IMR-90 (cell line): ENCODE data around the gene DLX1. TPM values are rescaled to one million over a fixed set of nuclear protein-coding genes. Genes with fewer than 3 reads are reported as not detected.

Experiments used
- ATAC-seq: fragments of 200-7000 bp; cut with Tn5 transposase; 2 replicates; pipeline ENCODE4 v1.9.1; 2020; ENCODE audit warnings: low read depth, mild to moderate bottlenecking, moderate library complexity
- BruUV-seq: library from RNA; stranded (reverse); fragments of 400-500 nt; replicated peaks from 2 replicates; lab custom pipeline; 2021; lab: Mats Ljungman, UMichigan
- CTCF ChIA-PET: fragments of 300-600 bp; formaldehyde crosslinking; extraction: SDS; loops from one replicate; lab custom pipeline; 2021; ENCODE audit warnings: antibody characterized with exemption; lab: Yijun Ruan, JAX
- POLR2A ChIA-PET: fragments of 300-600 bp; sonication (Branson Sonifier 250); formaldehyde crosslinking; loops from one replicate; lab custom pipeline; 2022; ENCODE audit warnings: antibody characterized with exemption; ENCODE audit not compliant: unreplicated experiment; lab: Charles Lee
- DNase-seq: peaks from one replicate; pipeline ENCODE4 v3.0.0; 2013
- H2AFZ ChIP-seq: replicated peaks from 2 replicates; pipeline ENCODE3; 2013; ENCODE audit warnings: low read length, mild to moderate bottlenecking; ENCODE audit not compliant: poor library complexity
- H2AK5ac ChIP-seq: 2 replicates; pipeline ENCODE4 v1.6.1; 2013; ENCODE audit warnings: low read depth, low read length, inconsistent platforms
- H2AK9ac ChIP-seq: replicated peaks from 2 replicates; pipeline ENCODE3; 2013; ENCODE audit warnings: mild to moderate bottlenecking, low read depth, low read length, moderate library complexity; ENCODE audit not compliant: poor library complexity
- H2BK120ac ChIP-seq: 2 replicates; pipeline ENCODE4 v1.6.1; 2013; ENCODE audit warnings: low read depth, low read length, inconsistent platforms
- H2BK15ac ChIP-seq: 3 replicates; pipeline ENCODE4 v1.6.1; 2013; ENCODE audit warnings: low read depth, low read length, inconsistent platforms
- H2BK20ac ChIP-seq: 2 replicates; pipeline ENCODE4 v1.6.1; 2013; ENCODE audit warnings: low read depth, mild to moderate bottlenecking, inconsistent platforms, low read length, moderate library complexity
- H2BK5ac ChIP-seq: 2 replicates; pipeline ENCODE4 v1.6.1; 2013; ENCODE audit warnings: mild to moderate bottlenecking, low read depth, low read length, inconsistent platforms; ENCODE audit not compliant: poor library complexity, severe bottlenecking
- H3K14ac ChIP-seq: replicated peaks from 2 replicates; pipeline ENCODE4 v1.6.1; 2013; ENCODE audit warnings: low read depth, low read length, inconsistent platforms
- H3K18ac ChIP-seq: 2 replicates; pipeline ENCODE4 v1.6.1; 2013; ENCODE audit warnings: low read depth, low read length, control low read depth
- H3K23ac ChIP-seq: 2 replicates; pipeline ENCODE4 v1.6.1; 2013; ENCODE audit warnings: low read depth, low read length, inconsistent platforms
- H3K27ac ChIP-seq: 2 replicates; pipeline ENCODE4 v1.5.1; 2013; ENCODE audit warnings: mild to moderate bottlenecking, control low read depth, low read length; ENCODE audit not compliant: insufficient read depth
- H3K27me3 ChIP-seq: 2 replicates; pipeline ENCODE4 v1.6.1; 2013; ENCODE audit warnings: low read length; ENCODE audit not compliant: control insufficient read depth, insufficient read depth
- H3K36me3 ChIP-seq: 2 replicates; pipeline ENCODE4 v1.6.1; 2013; ENCODE audit warnings: low read length, mixed read lengths; ENCODE audit not compliant: control insufficient read depth, insufficient read depth
- H3K4ac ChIP-seq: 2 replicates; pipeline ENCODE4 v1.6.1; 2013; ENCODE audit warnings: low read depth, low read length, inconsistent platforms
- H3K4me1 ChIP-seq: 2 replicates; pipeline ENCODE4 v1.6.1; 2013; ENCODE audit warnings: low read length, mixed read lengths; ENCODE audit not compliant: control insufficient read depth, insufficient read depth
- H3K4me2 ChIP-seq: 2 replicates; pipeline ENCODE4 v1.6.1; 2013; ENCODE audit warnings: low read depth, mild to moderate bottlenecking, control low read depth, low read length, moderate library complexity
- H3K4me3 ChIP-seq: 2 replicates; pipeline ENCODE4 v1.5.1; 2013; ENCODE audit warnings: low read depth, mild to moderate bottlenecking, control low read depth, low read length, moderate library complexity; ENCODE audit not compliant: insufficient read depth
- H3K56ac ChIP-seq: 2 replicates; pipeline ENCODE4 v1.6.1; 2013; ENCODE audit warnings: low read length, inconsistent platforms; ENCODE audit not compliant: insufficient read depth; ENCODE audit errors: extremely low read depth
- H3K79me1 ChIP-seq, 2 experiments: 2 replicates each; pipeline ENCODE4 v1.6.1; 2013; ENCODE audit warnings: low read length in 2 of 2, inconsistent platforms in 1 of 2, low read depth in 1 of 2
- H3K9ac ChIP-seq: 2 replicates; pipeline ENCODE4 v1.6.1; 2013; ENCODE audit warnings: low read depth, low read length, control low read depth
- H3K9me1 ChIP-seq: 2 replicates; pipeline ENCODE4 v1.6.1; 2013; ENCODE audit warnings: low read length, inconsistent platforms; ENCODE audit not compliant: insufficient read depth
- H3K9me3 ChIP-seq: 2 replicates; pipeline ENCODE4 v1.6.1; 2013; ENCODE audit warnings: low read length; ENCODE audit not compliant: control insufficient read depth, insufficient read depth
- H4K20me1 ChIP-seq: 2 replicates; pipeline ENCODE4 v1.6.1; 2013; ENCODE audit warnings: low read length, inconsistent platforms; ENCODE audit not compliant: insufficient read depth
- H4K5ac ChIP-seq: 2 replicates; pipeline ENCODE4 v1.6.1; 2013; ENCODE audit warnings: mild to moderate bottlenecking, low read depth, low read length, control low read depth
- H4K8ac ChIP-seq, 2 experiments: 2 replicates each; pipeline ENCODE4 v1.6.1; 2013; ENCODE audit warnings: low read depth in 2 of 2, low read length in 2 of 2, control low read depth in 1 of 2, inconsistent platforms in 1 of 2
- H4K91ac ChIP-seq: 2 replicates; pipeline ENCODE4 v1.6.1; 2013; ENCODE audit warnings: low read depth, low read length, inconsistent platforms; ENCODE audit not compliant: insufficient read depth
- CTCF ChIP-seq: conservative IDR thresholded peaks from 2 replicates; pipeline ENCODE4 v1.5.1; 2012; ENCODE audit warnings: mild to moderate bottlenecking, low read depth, low read length, improper control_type of control experiment
- MAZ ChIP-seq: IDR thresholded peaks from 2 replicates; pipeline ENCODE4 v1.6.1; 2012; ENCODE audit warnings: low read depth, mild to moderate bottlenecking, low read length, improper control_type of control experiment, moderate library complexity, borderline replicate concordance
- POLR2A ChIP-seq: IDR thresholded peaks from 2 replicates; pipeline ENCODE4 v1.6.1; 2012; ENCODE audit warnings: mild to moderate bottlenecking, low read depth, low read length
- WGBS, 2 experiments: methylation state at CpG; one replicate each; pipeline versions ENCODE4 v1.1.5 to v1.1.7; 2013; ENCODE audit warnings: missing lambda C conversion rate in 2 of 2; ENCODE audit not compliant: insufficient read length in 1 of 2; ENCODE audit errors: extremely low coverage in 2 of 2; 5-methylcytosine and 5-hydroxymethylcytosine counted together
- dilution Hi-C: fragments of 300-500 bp; cut with HindIII; formaldehyde crosslinking; loops from one replicate; pipeline ENCODE4 v1.14.3; 2018; ENCODE audit warnings: low sequenced_read_pairs; ENCODE audit not compliant: unreplicated experiment
- in situ Hi-C: fragments of 300-500 bp; cut with MboI; formaldehyde crosslinking; loops from 3 replicates; pipeline ENCODE4 v1.14.3; 2019; ENCODE audit warnings: low sequenced_read_pairs, inconsistent platforms, mixed read lengths
- intact Hi-C: fragments of 100-400 bp; cut with micrococcal nuclease; formaldehyde crosslinking; loops from 2 replicates; pipeline ENCODE4 v1.10.0; 2022
- polyA plus RNA-seq, 3 experiments: library from polyadenylated mRNA; depleted of rRNA; stranded (reverse); fragments of >200 nt; gene quantifications; 2 replicates each; pipeline ENCODE4 v1.2.3, GENCODE V29; 2012; ENCODE audit warnings: low replicate concordance in 1 of 3
- total RNA-seq: library from RNA; depleted of rRNA; stranded (reverse); fragments of >200 nt; gene quantifications from 2 replicates; pipeline ENCODE4 v1.2.3, GENCODE V29; 2012

DLX1 gene
- total and polyA plus RNA-seq, 2 of the 4 experiments (the other 2 are of a cell fraction): 0.36 to 2.2 TPM

- Histone ChIP-seq H3K56ac (no peak overlapping the region), H2BK15ac (no peak overlapping the region), H3K27me3 (peaks cover 52% of the 10 kb centered on the region), H2BK120ac (peak overlapping the region; percentile 42; the same call in 1 of the 2 replicates), H4K8ac (peak overlapping the region; percentile 64 to 70; a peak in 3 of 4 replicates), H4K20me1 (peaks cover 3% of the 10 kb centered on the region; the same call in 1 of the 2 replicates), H3K4me2 (peak overlapping the region; percentile 94), H3K9me1 (peaks cover 5% of the 10 kb centered on the region), H3K18ac (peak overlapping the region; percentile 16; the same call in 1 of the 2 replicates), H3K9ac (peak overlapping the region; percentile 40), H3K14ac (no peak overlapping the region), H3K23ac (peak overlapping the region; percentile 82; the same call in 1 of the 2 replicates), H3K9me3 (no peaks in the 10 kb centered on the region), H2AK9ac (peak overlapping the region; percentile 73), H4K5ac (no peak overlapping the region; the same call in 1 of the 2 replicates), H2AK5ac (no peak overlapping the region), H3K4ac (peak overlapping the region; percentile 69), H3K36me3 (no peaks in the 10 kb centered on the region), H4K91ac (peak overlapping the region; percentile 18; the same call in 1 of the 2 replicates), H3K4me3 (peak overlapping the region; percentile 58), H2AFZ (peak overlapping the region; percentile 90), H2BK5ac (peak overlapping the region; percentile 48), H3K4me1 (peaks cover 12% of the 10 kb centered on the region), H3K27ac (peak overlapping the region; percentile 14; the same call in 1 of the 2 replicates), H2BK20ac (no peak overlapping the region), H3K79me1 (no peaks in the 10 kb centered on the region)
- intact Hi-C loops: loop anchor here (2.0 kb wide), 1 partner anchor 172 kb away; the partner anchor contains the start of gene HAT1
- ChIA-PET CTCF (interaction anchor here (2.3 kb wide), 1 partner anchor 33 kb away, joined by 5 read pairs; no protein-coding TSS in a partner anchor), POLR2A (no interaction called here)
- no TSS peak for BruUV-seq
- dilution Hi-C loops: no loop called here
- WGBS, 2 experiments: 0% methylated on average over 28 of the region's 66 CpGs; no CpG with 5 or more reads in 1 of the 2 experiments
- ATAC-seq (peak; percentile 10), DNase-seq (no peak)
- no peak for TF ChIP-seq POLR2A
- TF ChIP-seq MAZ: 0 out of 2 replicates have a peak, but pooled peaks have one; percentile 49
- no peak for TF ChIP-seq CTCF
- in situ Hi-C loops: no loop called here
Observed at GRCh38 chr2:172094294-172095145, 9.2 kb downstream of the DLX1 start.
